Hepatocyte (in vitro differentiated cells): ENCODE measurements around the gene TSPAN13.

Experiments
- EZH2 ChIP-seq: fragments of 200-600 bp; sonication (generic); IDR thresholded peaks from 2 replicates; pipeline ENCODE4 v1.6.1; 2016; ENCODE audit warnings: antibody characterized with exemption, mild to moderate bottlenecking, borderline replicate concordance
- TF ChIP-seq, protein P1 (sequence below): fragments of 200-600 bp; sonication (generic); IDR thresholded peaks from 2 replicates; pipeline ENCODE4 v1.5.1; 2016; ENCODE audit warnings: antibody characterized with exemption, mild to moderate bottlenecking; ENCODE audit not compliant: poor library complexity

DNA sequence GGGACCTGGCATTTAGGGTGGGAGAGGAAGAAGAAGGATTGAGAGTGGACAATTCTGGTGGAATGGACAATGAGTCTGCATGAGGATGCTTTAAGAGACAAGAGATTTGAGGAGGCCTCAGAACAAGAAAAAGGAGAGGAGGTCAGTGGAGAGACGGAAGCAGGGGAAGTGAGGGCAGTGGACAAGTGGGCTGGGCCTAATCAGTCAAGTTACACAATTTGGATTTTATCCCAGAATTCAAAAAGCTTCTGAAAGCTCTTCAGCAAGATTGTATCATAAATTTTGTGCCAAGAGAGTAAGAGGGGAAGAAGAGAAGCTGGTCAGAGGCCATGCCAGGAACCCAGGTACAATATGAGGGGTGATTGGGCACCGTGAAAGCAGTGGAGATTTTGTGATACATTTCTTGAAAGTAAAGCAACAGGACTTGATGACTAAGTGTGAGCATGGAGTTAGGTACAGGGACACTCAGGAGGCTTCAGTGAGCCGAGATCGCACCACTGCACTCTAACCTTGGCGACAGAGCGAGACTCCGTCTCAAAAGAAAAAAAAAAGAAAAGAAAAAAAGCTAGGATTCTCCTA is 19.3 kb upstream of the TSPAN13 start:
- TF ChIP-seq EZH2: no peak
- TF ChIP-seq, protein P1, sequence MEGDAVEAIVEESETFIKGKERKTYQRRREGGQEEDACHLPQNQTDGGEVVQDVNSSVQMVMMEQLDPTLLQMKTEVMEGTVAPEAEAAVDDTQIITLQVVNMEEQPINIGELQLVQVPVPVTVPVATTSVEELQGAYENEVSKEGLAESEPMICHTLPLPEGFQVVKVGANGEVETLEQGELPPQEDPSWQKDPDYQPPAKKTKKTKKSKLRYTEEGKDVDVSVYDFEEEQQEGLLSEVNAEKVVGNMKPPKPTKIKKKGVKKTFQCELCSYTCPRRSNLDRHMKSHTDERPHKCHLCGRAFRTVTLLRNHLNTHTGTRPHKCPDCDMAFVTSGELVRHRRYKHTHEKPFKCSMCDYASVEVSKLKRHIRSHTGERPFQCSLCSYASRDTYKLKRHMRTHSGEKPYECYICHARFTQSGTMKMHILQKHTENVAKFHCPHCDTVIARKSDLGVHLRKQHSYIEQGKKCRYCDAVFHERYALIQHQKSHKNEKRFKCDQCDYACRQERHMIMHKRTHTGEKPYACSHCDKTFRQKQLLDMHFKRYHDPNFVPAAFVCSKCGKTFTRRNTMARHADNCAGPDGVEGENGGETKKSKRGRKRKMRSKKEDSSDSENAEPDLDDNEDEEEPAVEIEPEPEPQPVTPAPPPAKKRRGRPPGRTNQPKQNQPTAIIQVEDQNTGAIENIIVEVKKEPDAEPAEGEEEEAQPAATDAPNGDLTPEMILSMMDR: no peak
